Neutrophil (primary cell): ENCODE measurements around the gene LRRFIP1.

Experiments
- H3K27ac ChIP-seq: fragments of 200-600 bp; sonication (generic); 2 replicates; pipeline ENCODE4 v1.5.1; 2016; ENCODE audit warnings: mild to moderate bottlenecking, moderate library complexity
- H3K27me3 ChIP-seq: fragments of 200-600 bp; sonication (generic); 2 replicates; pipeline ENCODE4 v1.6.0; 2016; ENCODE audit warnings: mild to moderate bottlenecking
- H3K36me3 ChIP-seq: fragments of 200-600 bp; sonication (generic); 2 replicates; pipeline ENCODE4 v1.5.1; 2017
- H3K4me1 ChIP-seq, 2 experiments: fragments of 200-600 bp in 1 of 2; sonication (generic) in 1 of 2; 1 replicate in 1 of 2; 2 replicates in 1 of 2; pipeline versions ENCODE4 v1.5.1 to v1.6.1; 2013 to 2016; ENCODE audit warnings: low read depth in 1 of 2, low read length in 1 of 2, mild to moderate bottlenecking in 1 of 2, moderate library complexity in 1 of 2; ENCODE audit not compliant: control insufficient read depth in 1 of 2, insufficient read depth in 1 of 2
- H3K4me3 ChIP-seq, 2 experiments: fragments of 200-600 bp in 1 of 2; sonication (generic) in 1 of 2; 1 replicate in 1 of 2; 2 replicates in 1 of 2; pipeline ENCODE4 v1.5.1; 2013 to 2016; ENCODE audit warnings: low read depth in 1 of 2, low read length in 1 of 2, mild to moderate bottlenecking in 1 of 2, moderate library complexity in 1 of 2
- H3K9me3 ChIP-seq: fragments of 200-600 bp; sonication (generic); 2 replicates; pipeline ENCODE4 v1.5.1; 2016
- CTCF ChIP-seq: fragments of 200-600 bp; sonication (generic); IDR thresholded peaks from 2 replicates; pipeline ENCODE4 v1.5.1; 2016; ENCODE audit warnings: antibody characterized with exemption

The LRRFIP1 gene

GRCh38 chr2:237623428-237624403, 3.7 kb upstream of the LRRFIP1 start:
- no peaks in the 10 kb centered on the region for H3K9me3 ChIP-seq
- no peak for TF ChIP-seq CTCF
- no peaks in the 10 kb centered on the region for H3K36me3 ChIP-seq
- H3K27ac ChIP-seq = no peak overlapping the region
- H3K27me3 ChIP-seq = peaks cover 88% of the 10 kb centered on the region
- no peak overlapping the region for H3K4me3 ChIP-seq
- H3K4me1 ChIP-seq = peaks cover 26 to 31% of the 10 kb centered on the region in 2 experiments

GRCh38 chr2:237624565-237624964, 2.8 kb upstream of the LRRFIP1 start:
- Histone ChIP-seq H3K27ac (no peak overlapping the region), H3K4me1 (peaks cover 26 to 31% of the 10 kb centered on the region in 2 experiments), H3K4me3 (no peak overlapping the region), H3K36me3 (no peaks in the 10 kb centered on the region), H3K27me3 (peaks cover 88% of the 10 kb centered on the region), H3K9me3 (no peaks in the 10 kb centered on the region)
- TF ChIP-seq CTCF = no peak

GRCh38 chr2:237625216-237625705, 2.1 kb upstream of the LRRFIP1 start:
- Histone ChIP-seq H3K27me3 (peaks cover 93% of the 10 kb centered on the region), H3K4me3 (no peak overlapping the region), H3K27ac (peak overlapping the region; percentile 42), H3K36me3 (no peaks in the 10 kb centered on the region), H3K4me1 (peaks cover 26 to 31% of the 10 kb centered on the region in 2 experiments), H3K9me3 (no peaks in the 10 kb centered on the region)
- no peak for TF ChIP-seq CTCF

- Histone ChIP-seq H3K27me3 (peaks cover 97% of the 10 kb centered on the region), H3K36me3 (no peaks in the 10 kb centered on the region), H3K27ac (peak overlapping the region; percentile 42), H3K4me1 (peaks cover 26 to 31% of the 10 kb centered on the region in 2 experiments), H3K4me3 (no peak overlapping the region), H3K9me3 (no peaks in the 10 kb centered on the region)
- no peak for TF ChIP-seq CTCF
Observed at GRCh38 chr2:237625777-237626176, 1.6 kb upstream of the LRRFIP1 start.

GRCh38 chr2:237626813-237627440, 460 bp upstream of the LRRFIP1 start:
- Histone ChIP-seq H3K36me3 (no peaks in the 10 kb centered on the region), H3K27ac (no peak overlapping the region), H3K4me1 (peaks cover 26 to 31% of the 10 kb centered on the region in 2 experiments), H3K9me3 (no peaks in the 10 kb centered on the region), H3K27me3 (peaks cover 99% of the 10 kb centered on the region), H3K4me3 (peak overlapping the region in 1 of 2 experiments; percentile 28)
- no peak for TF ChIP-seq CTCF
